Measurements from ENCODE around the gene DVL1. TPM values are rescaled to one million over a fixed set of nuclear protein-coding genes. Genes with fewer than 3 reads are reported as not detected.

DVL1 gene
- polyA plus RNA-seq, 4 donors = 46.7 to 88.8 (median 61.3) TPM

DNA sequence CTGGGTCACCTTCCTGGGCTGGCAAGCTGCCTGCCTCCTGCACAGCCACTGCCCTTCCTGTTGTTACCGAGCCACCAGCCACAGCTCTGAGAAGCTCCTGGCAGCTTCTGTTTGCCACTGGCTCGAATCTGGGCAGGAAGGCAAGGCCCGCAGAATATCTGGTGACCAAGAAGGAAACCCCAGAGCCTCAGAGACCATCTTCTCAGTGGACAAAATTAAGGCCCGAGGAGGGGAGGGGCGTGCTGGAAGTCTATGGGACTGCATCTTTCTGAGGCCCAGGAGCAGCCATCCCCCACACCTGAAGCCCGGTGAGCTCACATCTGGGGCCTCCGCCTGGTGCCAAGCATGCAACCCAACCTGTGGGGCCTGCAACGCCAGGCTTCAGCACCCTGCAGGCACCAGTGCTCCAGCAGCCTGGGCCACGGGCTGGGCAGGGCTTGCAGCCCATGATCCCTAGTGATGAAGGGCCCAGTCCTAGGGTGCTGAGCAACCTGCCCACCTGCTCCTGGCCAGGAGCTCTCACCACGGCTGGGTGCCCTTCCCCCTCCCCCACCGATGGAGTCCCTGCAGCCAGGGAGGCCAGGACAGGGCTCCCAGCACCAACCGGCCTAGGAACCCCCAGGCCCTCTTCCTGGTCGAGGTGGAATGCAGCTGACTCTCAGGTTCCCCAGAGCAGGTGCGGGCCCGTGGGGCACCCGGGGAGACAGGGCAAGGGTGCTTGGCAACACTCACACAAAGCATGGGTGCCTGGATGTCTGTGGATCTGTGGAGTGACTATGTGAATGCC is 23.7 kb downstream of the DVL1 start:
- Histone ChIP-seq H3K9me3 (ENCODE audit: control insufficient read depth in 2 of 2, insufficient read depth in 1 of 2, low read depth in 1 of 2, low read length in 1 of 2) (no peaks in the 10 kb centered on the region), H3K27me3 (ENCODE audit: control insufficient read depth in 3 of 3, insufficient read depth in 3 of 3, low read length in 3 of 3) (no peaks in the 10 kb centered on the region), H3K4me3 (ENCODE audit: low read depth in 1 of 3, low read length in 3 of 3) (peak overlapping the region; percentile 58 to 78 (median 59)), H3K36me3 (ENCODE audit: control insufficient read depth in 3 of 3, insufficient read depth in 2 of 3, low read depth in 1 of 3, low read length in 3 of 3) (peaks cover 0 to 65% (median 3%) of the 10 kb centered on the region in 3 donors), H3K4me1 (ENCODE audit: control insufficient read depth in 3 of 3, insufficient read depth in 2 of 3, low read depth in 1 of 3, low read length in 2 of 3) (peaks cover 0 to 26% (median 6%) of the 10 kb centered on the region in 3 donors), H3K27ac (ENCODE audit: low read depth in 1 of 3, low read length in 2 of 3) (peak overlapping the region; percentile 36 to 85 (median 73))
- WGBS, 3 donors = 14 to 49% (median 19%) methylated on average over 15 to 16 of the region's 16 CpGs
- FAIRE-seq (no peak), DNase-seq (peak in 1 of 2 donors; percentile 64)

DNA sequence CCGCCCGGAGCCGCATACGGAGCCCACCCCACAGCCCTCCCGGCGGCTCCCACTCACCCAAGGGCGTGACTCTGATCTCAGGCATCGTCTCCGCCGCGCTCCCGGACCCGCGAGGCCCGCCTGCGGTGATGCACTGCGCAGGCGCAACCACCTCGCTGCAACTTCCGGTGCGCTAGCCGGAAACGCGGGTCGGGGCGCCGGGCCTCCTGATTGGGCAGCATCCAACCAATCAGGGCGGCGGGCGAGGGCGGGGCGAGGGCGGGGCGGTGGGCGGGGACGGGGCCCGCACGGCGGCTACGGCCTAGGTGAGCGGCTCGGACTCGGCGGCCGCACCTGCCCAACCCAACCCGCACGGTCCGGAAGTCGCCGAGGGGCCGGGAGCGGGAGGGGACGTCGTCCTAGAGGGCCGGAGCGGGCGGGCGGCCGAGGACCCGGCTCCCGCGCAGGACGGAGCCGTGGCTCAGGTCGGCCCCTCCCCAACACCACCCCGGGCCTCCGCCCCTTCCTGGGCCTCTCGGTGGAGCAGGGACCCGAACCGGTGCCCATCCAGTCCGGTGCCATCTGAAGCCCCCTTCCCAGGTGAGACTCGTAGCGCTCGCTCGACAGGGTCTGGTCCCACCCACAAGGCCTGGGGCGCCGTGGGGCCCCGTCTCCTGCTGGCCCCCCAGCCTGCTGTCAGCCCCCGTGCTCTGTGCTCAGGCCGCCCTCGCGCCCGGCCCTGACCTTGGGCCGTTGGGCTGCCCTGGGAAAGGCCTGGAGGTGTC is 24.5 kb downstream of the DVL1 start, which contains the start of the genes CPTP and INTS11:
Gene CPTP, plus strand, starts transcription at position 279 of the 764 bp plus-strand sequence. CDS start 2,109 bp downstream, outside the sequence.
Gene INTS11, minus strand, starts transcription at position 137 of the 764 bp plus-strand sequence. Its CDS starts 52 bp downstream, at position 85.
- Histone ChIP-seq H3K4me1 (ENCODE audit: control insufficient read depth in 3 of 3, insufficient read depth in 2 of 3, low read depth in 1 of 3, low read length in 2 of 3) (peaks cover 0 to 20% (median 6%) of the 10 kb centered on the region in 3 donors), H3K36me3 (ENCODE audit: control insufficient read depth in 3 of 3, insufficient read depth in 2 of 3, low read depth in 1 of 3, low read length in 3 of 3) (peaks cover under 1 to 73% (median 3%) of the 10 kb centered on the region in 3 donors), H3K9me3 (ENCODE audit: control insufficient read depth in 2 of 2, insufficient read depth in 1 of 2, low read depth in 1 of 2, low read length in 1 of 2) (no peaks in the 10 kb centered on the region), H3K27me3 (ENCODE audit: control insufficient read depth in 3 of 3, insufficient read depth in 3 of 3, low read length in 3 of 3) (no peaks in the 10 kb centered on the region), H3K4me3 (ENCODE audit: low read depth in 1 of 3, low read length in 3 of 3) (peak within 1 kb of the TSS; percentile 61 to 84 (median 78)), H3K27ac (ENCODE audit: low read depth in 1 of 3, low read length in 2 of 3) (peak within 1 kb of the TSS; percentile 36 to 85 (median 73))
- DNase-seq (peak; percentile 94 to 96), FAIRE-seq (no peak)
- 0 to 4% (median 0%) methylated on average over 55 to 84 of the region's 84 CpGs for WGBS, 3 donors

DNA sequence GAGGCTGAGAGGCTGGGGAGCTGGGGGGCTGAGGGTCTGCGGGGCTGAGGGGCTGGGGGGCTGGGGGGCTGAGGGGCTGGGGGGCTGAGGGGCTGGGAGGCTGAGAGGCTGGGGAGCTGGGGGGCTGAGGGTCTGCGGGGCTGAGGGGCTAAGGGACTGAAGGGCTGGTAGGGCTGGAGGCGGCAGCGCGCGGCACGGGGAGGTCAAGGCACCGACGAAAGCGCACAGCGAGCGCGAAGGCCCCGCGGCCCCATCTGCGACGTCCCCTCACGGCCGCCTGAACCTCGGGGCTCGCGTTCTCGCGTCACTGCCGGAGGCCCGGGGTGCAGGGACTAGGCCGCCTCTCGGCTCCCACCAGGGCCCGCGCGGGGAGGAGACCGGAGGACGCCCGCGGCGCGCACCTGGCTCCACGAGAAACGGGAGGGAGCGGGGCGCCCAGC is 25.1 kb downstream of the DVL1 start:
- DNase-seq = no peak
- no peak for FAIRE-seq
- Histone ChIP-seq H3K36me3 (ENCODE audit: control insufficient read depth in 3 of 3, insufficient read depth in 2 of 3, low read depth in 1 of 3, low read length in 3 of 3) (peaks cover 3 to 75% (median 4%) of the 10 kb centered on the region in 3 donors), H3K27me3 (ENCODE audit: control insufficient read depth in 3 of 3, insufficient read depth in 3 of 3, low read length in 3 of 3) (no peaks in the 10 kb centered on the region), H3K9me3 (ENCODE audit: control insufficient read depth in 2 of 2, insufficient read depth in 1 of 2, low read depth in 1 of 2, low read length in 1 of 2) (no peaks in the 10 kb centered on the region), H3K4me1 (ENCODE audit: control insufficient read depth in 3 of 3, insufficient read depth in 2 of 3, low read depth in 1 of 3, low read length in 2 of 3) (peaks cover 0 to 20% (median 6%) of the 10 kb centered on the region in 3 donors), H3K27ac (ENCODE audit: low read depth in 1 of 3, low read length in 2 of 3) (peak overlapping the region in 2 of 3 donors; percentile 46 to 72), H3K4me3 (ENCODE audit: low read depth in 1 of 3, low read length in 3 of 3) (peak overlapping the region; percentile 61 to 84 (median 78))
- 1 to 2% (median 1%) methylated on average over 13 to 41 of the region's 41 CpGs for WGBS, 3 donors

DNA sequence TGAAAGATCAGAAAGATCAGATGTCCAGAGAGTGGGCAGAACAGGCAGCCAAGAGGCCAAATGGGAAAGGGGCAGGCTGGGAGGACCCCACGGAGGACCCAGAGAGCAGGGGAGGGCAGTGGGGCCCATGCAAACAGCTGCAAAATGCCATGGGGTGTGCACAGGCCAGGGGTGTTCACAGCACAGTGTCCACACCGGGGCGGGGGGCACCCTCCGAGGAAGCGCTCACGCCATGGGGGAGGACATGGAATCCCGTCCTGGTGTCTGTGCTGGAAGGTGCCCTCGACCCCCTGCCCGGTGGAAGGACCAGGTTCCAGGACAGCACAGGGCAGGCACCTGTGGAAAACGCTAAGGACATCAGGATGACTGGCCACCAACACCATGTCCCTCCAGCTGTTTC is 26.3 kb downstream of the DVL1 start:
- Histone ChIP-seq H3K36me3 (ENCODE audit: control insufficient read depth in 3 of 3, insufficient read depth in 2 of 3, low read depth in 1 of 3, low read length in 3 of 3) (peaks cover 4 to 74% (median 6%) of the 10 kb centered on the region in 3 donors), H3K27me3 (ENCODE audit: control insufficient read depth in 3 of 3, insufficient read depth in 3 of 3, low read length in 3 of 3) (no peaks in the 10 kb centered on the region), H3K9me3 (ENCODE audit: control insufficient read depth in 2 of 2, insufficient read depth in 1 of 2, low read depth in 1 of 2, low read length in 1 of 2) (no peaks in the 10 kb centered on the region), H3K27ac (ENCODE audit: low read depth in 1 of 3, low read length in 2 of 3) (no peak overlapping the region), H3K4me3 (ENCODE audit: low read depth in 1 of 3, low read length in 3 of 3) (no peak overlapping the region), H3K4me1 (ENCODE audit: control insufficient read depth in 3 of 3, insufficient read depth in 2 of 3, low read depth in 1 of 3, low read length in 2 of 3) (peaks cover 0 to 20% (median 6%) of the 10 kb centered on the region in 3 donors)
- WGBS, 3 donors = 78 to 88% (median 83%) methylated on average over 10 of the region's 10 CpGs
- no peak for FAIRE-seq
- no peak for DNase-seq

DNA sequence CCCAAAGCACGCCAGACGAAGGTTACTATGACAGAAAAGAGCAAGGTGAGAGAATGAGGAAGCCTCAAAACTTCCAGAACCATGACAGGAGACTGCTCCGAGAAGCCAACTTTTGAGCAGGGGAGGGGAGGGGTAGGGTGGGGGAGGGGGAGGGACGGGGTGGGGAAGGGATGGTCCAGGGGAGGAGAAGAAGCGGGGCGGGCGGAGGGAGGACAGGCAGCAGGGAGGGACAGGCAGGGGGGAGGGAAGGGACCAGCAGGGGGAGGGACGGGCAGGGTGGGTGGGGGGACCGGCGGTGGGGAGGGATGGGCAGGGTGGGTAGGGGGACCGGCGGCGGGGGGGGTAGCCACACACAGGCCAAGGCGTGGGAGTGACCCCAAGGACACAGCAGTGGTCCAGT is 26.8 kb downstream of the DVL1 start:
- 83 to 86% (median 85%) methylated on average over 8 to 13 of the region's 14 CpGs for WGBS, 3 donors
- H3K4me3 ChIP-seq (ENCODE audit: low read depth in 1 of 3, low read length in 3 of 3) = no peak overlapping the region
- H3K36me3 ChIP-seq (ENCODE audit: control insufficient read depth in 3 of 3, insufficient read depth in 2 of 3, low read depth in 1 of 3, low read length in 3 of 3) = peaks cover 3 to 74% (median 4%) of the 10 kb centered on the region in 3 donors

DNA sequence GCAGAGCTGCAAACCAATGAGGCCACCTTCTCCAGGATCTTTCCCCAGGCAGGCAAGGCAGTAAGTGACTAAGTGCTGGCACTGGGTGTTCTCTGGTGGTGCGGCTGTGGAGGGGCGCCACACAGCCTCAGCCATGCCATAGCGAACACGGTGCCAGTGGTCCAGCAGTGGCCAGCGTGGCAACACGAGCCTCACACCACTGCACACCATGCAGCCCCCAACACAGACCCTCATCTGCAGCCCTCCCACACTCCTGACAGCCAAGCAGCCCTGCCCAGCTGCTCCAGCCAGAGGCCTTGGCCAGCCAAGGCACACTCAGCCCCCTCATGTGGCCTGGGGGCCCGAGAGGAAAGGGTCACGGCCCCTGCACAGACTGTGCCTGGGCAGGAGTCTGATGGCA is 27.7 kb downstream of the DVL1 start:
- H3K27me3 ChIP-seq (ENCODE audit: control insufficient read depth in 3 of 3, insufficient read depth in 3 of 3, low read length in 3 of 3) = no peaks in the 10 kb centered on the region
- H3K4me1 ChIP-seq (ENCODE audit: control insufficient read depth in 3 of 3, insufficient read depth in 2 of 3, low read depth in 1 of 3, low read length in 2 of 3) = peaks cover 0 to 19% (median 6%) of the 10 kb centered on the region in 3 donors
- 90 to 96% (median 92%) methylated on average over 8 of the region's 8 CpGs for WGBS, 3 donors
- no peak overlapping the region for H3K27ac ChIP-seq (ENCODE audit: low read depth in 1 of 3, low read length in 2 of 3)
- FAIRE-seq (no peak), DNase-seq (no peak)
- H3K4me3 ChIP-seq (ENCODE audit: low read depth in 1 of 3, low read length in 3 of 3) = no peak overlapping the region
- no peaks in the 10 kb centered on the region for H3K9me3 ChIP-seq (ENCODE audit: control insufficient read depth in 2 of 2, insufficient read depth in 1 of 2, low read depth in 1 of 2, low read length in 1 of 2)
- peaks cover 3 to 74% (median 4%) of the 10 kb centered on the region in 3 donors for H3K36me3 ChIP-seq (ENCODE audit: control insufficient read depth in 3 of 3, insufficient read depth in 2 of 3, low read depth in 1 of 3, low read length in 3 of 3)

More for the DNA sequence above, 26.8 kb downstream of the DVL1 start:
- Histone ChIP-seq H3K4me1 (ENCODE audit: control insufficient read depth in 3 of 3, insufficient read depth in 2 of 3, low read depth in 1 of 3, low read length in 2 of 3) (peaks cover 0 to 20% (median 6%) of the 10 kb centered on the region in 3 donors), H3K27ac (ENCODE audit: low read depth in 1 of 3, low read length in 2 of 3) (no peak overlapping the region), H3K27me3 (ENCODE audit: control insufficient read depth in 3 of 3, insufficient read depth in 3 of 3, low read length in 3 of 3) (no peaks in the 10 kb centered on the region), H3K9me3 (ENCODE audit: control insufficient read depth in 2 of 2, insufficient read depth in 1 of 2, low read depth in 1 of 2, low read length in 1 of 2) (no peaks in the 10 kb centered on the region)
- FAIRE-seq (no peak), DNase-seq (no peak)

DNA sequence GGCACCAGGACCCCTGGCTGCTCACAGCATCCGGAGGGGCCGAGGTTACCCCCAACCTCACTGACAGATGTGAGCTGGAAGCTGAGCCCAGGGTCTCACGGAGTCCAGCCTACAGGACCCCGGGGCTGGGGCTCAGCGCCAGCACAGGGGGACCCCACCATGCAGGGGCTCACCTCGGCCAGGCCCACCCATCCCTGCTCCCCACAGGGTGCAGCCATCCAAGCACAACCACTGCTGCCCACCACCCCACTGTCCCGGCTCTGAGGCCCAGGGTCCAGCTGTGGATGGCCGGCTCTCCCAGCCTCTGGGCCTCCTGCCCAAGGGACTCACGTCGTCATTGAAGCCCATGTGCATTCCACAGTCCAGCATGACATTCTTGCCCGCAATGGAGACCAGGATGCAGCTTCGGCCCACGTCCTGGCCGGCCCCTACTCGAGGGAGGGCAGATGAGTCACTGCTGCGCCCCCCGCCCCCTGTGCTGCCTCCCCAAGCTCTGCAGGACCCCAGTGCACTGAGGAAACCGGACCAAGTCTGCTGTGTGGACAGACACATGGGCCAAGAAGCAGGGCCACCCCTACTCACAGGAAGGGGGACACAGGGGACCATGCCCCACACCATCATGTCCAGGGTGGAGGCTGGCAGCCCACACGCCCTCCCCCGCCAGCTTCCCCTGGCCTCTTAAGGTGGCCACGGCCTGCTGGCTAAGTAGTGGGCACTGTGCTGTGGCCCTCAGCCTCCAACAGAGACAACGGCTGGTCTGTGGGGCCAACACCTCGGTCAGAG is 28.4 kb downstream of the DVL1 start:
- H3K4me1 ChIP-seq (ENCODE audit: control insufficient read depth in 3 of 3, insufficient read depth in 2 of 3, low read depth in 1 of 3, low read length in 2 of 3) = peaks cover 0 to 13% (median 6%) of the 10 kb centered on the region in 3 donors
- no peaks in the 10 kb centered on the region for H3K27me3 ChIP-seq (ENCODE audit: control insufficient read depth in 3 of 3, insufficient read depth in 3 of 3, low read length in 3 of 3)
- H3K9me3 ChIP-seq (ENCODE audit: control insufficient read depth in 2 of 2, insufficient read depth in 1 of 2, low read depth in 1 of 2, low read length in 1 of 2) = no peaks in the 10 kb centered on the region
- H3K4me3 ChIP-seq (ENCODE audit: low read depth in 1 of 3, low read length in 3 of 3) = no peak overlapping the region
- no peak overlapping the region for H3K27ac ChIP-seq (ENCODE audit: low read depth in 1 of 3, low read length in 2 of 3)
- WGBS, 3 donors = 80 to 87% (median 84%) methylated on average over 19 to 23 of the region's 23 CpGs
- no peak for DNase-seq
- H3K36me3 ChIP-seq (ENCODE audit: control insufficient read depth in 3 of 3, insufficient read depth in 2 of 3, low read depth in 1 of 3, low read length in 3 of 3) = peaks cover 3 to 74% (median 7%) of the 10 kb centered on the region in 3 donors
- no peak for FAIRE-seq
